HCT116 (cell line): Measurements from ENCODE around the gene SLC29A1.

Experiments used
- EZH2 ChIP-seq: fragments of 200-600 bp; sonication (generic); IDR thresholded peaks from 2 replicates; pipeline ENCODE4 v1.6.1; 2017; ENCODE audit warnings: antibody characterized with exemption, mixed run types
- EZH2phosphoT487 ChIP-seq: fragments of 200-600 bp; IDR thresholded peaks from 2 replicates; pipeline ENCODE4 v1.6.1; 2018; ENCODE audit warnings: antibody characterized with exemption, borderline replicate concordance
- FOSL1 ChIP-seq: IDR thresholded peaks from 2 replicates; pipeline ENCODE4 v1.6.1; 2012; ENCODE audit warnings: low read depth
- JUND ChIP-seq: IDR thresholded peaks from 2 replicates; pipeline ENCODE4 v1.6.1; 2012
- POLR2A ChIP-seq: IDR thresholded peaks from 2 replicates; pipeline ENCODE4 v1.7.0; 2011; ENCODE audit warnings: borderline replicate concordance; ENCODE audit not compliant: insufficient read depth, insufficient read length; ENCODE audit errors: extremely low read depth
- POLR2AphosphoS5 ChIP-seq: IDR thresholded peaks from 2 replicates; pipeline ENCODE4 v1.6.1; 2011; ENCODE audit warnings: mild to moderate bottlenecking, low read depth, low read length, moderate library complexity
- SIN3A ChIP-seq: IDR thresholded peaks from 2 replicates; pipeline ENCODE4 v1.6.1; 2012; ENCODE audit warnings: low read depth
- SRF ChIP-seq: IDR thresholded peaks from 2 replicates; pipeline ENCODE4 v1.6.1; 2012; ENCODE audit warnings: low read depth
- YY1 ChIP-seq: IDR thresholded peaks from 2 replicates; pipeline ENCODE4 v1.6.1; 2011; ENCODE audit warnings: low read length, low read depth, moderate library complexity, mild to moderate bottlenecking; ENCODE audit not compliant: insufficient replicate concordance; ENCODE audit errors: extremely low read depth
- ZNF274 ChIP-seq: fragments of 200-500 bp; sonication (Bioruptor generic); IDR thresholded peaks from 2 replicates; pipeline ENCODE4 v1.6.1; 2014; ENCODE audit warnings: mild to moderate bottlenecking, low read depth, low read length, inconsistent platforms
- TF ChIP-seq, protein P1 (sequence below), 3 experiments: fragments of 200-600 bp in 1 of 3; sonication (generic) in 1 of 3; IDR thresholded peaks in 2 of 3; conservative IDR thresholded peaks in 1 of 3; 2 replicates each; pipeline ENCODE4 v1.5.1; 2012 to 2017; ENCODE audit warnings: low read depth in 2 of 3, low read length in 2 of 3, antibody characterized with exemption in 1 of 3, borderline replicate concordance in 1 of 3, control low read depth in 1 of 3, mild to moderate bottlenecking in 1 of 3, mixed read lengths in 1 of 3, mixed run types in 1 of 3, moderate library complexity in 1 of 3; ENCODE audit not compliant: insufficient read depth in 1 of 3
- TF ChIP-seq, protein P2 (sequence below): IDR thresholded peaks from 2 replicates; pipeline ENCODE4 v1.6.1; 2012; ENCODE audit warnings: low read depth
- TF ChIP-seq, protein P3 (sequence below): IDR thresholded peaks from 2 replicates; pipeline ENCODE4 v1.6.1; 2012
- TF ChIP-seq, protein P4 (sequence below): IDR thresholded peaks from 2 replicates; pipeline ENCODE4 v1.6.1; 2012

DNA sequence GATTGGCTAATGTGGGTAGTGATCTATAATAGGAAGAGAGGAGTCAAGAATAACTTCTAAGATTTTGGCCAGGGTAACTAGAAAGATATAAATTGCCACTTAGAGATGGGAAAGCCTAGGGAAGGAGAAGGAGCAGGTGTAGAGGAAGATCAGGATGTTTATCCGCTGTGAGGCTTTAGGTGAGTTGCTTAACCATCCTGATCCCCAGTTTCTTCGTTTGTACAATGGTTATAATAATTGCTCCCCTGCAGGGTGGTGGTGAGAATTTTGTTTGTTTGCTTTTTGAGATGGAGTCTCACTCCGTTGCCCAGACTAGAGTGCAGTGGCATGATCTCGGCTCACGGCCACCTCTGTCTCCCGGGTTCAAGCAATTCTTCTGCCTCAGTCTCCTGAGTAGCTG lies 9.1 kb upstream of the SLC29A1 start:
- TF ChIP-seq, protein P1, sequence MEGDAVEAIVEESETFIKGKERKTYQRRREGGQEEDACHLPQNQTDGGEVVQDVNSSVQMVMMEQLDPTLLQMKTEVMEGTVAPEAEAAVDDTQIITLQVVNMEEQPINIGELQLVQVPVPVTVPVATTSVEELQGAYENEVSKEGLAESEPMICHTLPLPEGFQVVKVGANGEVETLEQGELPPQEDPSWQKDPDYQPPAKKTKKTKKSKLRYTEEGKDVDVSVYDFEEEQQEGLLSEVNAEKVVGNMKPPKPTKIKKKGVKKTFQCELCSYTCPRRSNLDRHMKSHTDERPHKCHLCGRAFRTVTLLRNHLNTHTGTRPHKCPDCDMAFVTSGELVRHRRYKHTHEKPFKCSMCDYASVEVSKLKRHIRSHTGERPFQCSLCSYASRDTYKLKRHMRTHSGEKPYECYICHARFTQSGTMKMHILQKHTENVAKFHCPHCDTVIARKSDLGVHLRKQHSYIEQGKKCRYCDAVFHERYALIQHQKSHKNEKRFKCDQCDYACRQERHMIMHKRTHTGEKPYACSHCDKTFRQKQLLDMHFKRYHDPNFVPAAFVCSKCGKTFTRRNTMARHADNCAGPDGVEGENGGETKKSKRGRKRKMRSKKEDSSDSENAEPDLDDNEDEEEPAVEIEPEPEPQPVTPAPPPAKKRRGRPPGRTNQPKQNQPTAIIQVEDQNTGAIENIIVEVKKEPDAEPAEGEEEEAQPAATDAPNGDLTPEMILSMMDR (IDR thresholded peaks at IDR 0.05 in 2 of 3, conservative IDR thresholded peaks at IDR 0.05 in 1 of 3; ENCODE audit: borderline replicate concordance in 1 of 3, insufficient read depth in 1 of 3, low read depth in 2 of 3, low read length in 2 of 3), result no peak
- TF ChIP-seq POLR2A (no peak), YY1 (no peak), SRF (no peak), EZH2 (no peak), ZNF274 (no peak), POLR2AphosphoS5 (no peak), JUND (no peak), EZH2phosphoT487 (no peak), FOSL1 (no peak), SIN3A (no peak)
- TF ChIP-seq, protein P2, sequence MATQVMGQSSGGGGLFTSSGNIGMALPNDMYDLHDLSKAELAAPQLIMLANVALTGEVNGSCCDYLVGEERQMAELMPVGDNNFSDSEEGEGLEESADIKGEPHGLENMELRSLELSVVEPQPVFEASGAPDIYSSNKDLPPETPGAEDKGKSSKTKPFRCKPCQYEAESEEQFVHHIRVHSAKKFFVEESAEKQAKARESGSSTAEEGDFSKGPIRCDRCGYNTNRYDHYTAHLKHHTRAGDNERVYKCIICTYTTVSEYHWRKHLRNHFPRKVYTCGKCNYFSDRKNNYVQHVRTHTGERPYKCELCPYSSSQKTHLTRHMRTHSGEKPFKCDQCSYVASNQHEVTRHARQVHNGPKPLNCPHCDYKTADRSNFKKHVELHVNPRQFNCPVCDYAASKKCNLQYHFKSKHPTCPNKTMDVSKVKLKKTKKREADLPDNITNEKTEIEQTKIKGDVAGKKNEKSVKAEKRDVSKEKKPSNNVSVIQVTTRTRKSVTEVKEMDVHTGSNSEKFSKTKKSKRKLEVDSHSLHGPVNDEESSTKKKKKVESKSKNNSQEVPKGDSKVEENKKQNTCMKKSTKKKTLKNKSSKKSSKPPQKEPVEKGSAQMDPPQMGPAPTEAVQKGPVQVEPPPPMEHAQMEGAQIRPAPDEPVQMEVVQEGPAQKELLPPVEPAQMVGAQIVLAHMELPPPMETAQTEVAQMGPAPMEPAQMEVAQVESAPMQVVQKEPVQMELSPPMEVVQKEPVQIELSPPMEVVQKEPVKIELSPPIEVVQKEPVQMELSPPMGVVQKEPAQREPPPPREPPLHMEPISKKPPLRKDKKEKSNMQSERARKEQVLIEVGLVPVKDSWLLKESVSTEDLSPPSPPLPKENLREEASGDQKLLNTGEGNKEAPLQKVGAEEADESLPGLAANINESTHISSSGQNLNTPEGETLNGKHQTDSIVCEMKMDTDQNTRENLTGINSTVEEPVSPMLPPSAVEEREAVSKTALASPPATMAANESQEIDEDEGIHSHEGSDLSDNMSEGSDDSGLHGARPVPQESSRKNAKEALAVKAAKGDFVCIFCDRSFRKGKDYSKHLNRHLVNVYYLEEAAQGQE, result no peak
- TF ChIP-seq, protein P3, sequence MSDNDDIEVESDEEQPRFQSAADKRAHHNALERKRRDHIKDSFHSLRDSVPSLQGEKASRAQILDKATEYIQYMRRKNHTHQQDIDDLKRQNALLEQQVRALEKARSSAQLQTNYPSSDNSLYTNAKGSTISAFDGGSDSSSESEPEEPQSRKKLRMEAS, result no peak
- TF ChIP-seq, protein P4, sequence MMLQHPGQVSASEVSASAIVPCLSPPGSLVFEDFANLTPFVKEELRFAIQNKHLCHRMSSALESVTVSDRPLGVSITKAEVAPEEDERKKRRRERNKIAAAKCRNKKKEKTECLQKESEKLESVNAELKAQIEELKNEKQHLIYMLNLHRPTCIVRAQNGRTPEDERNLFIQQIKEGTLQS, result no peak
